ENCODE measurements around the gene TELO2.

Gene TELO2

DNA sequence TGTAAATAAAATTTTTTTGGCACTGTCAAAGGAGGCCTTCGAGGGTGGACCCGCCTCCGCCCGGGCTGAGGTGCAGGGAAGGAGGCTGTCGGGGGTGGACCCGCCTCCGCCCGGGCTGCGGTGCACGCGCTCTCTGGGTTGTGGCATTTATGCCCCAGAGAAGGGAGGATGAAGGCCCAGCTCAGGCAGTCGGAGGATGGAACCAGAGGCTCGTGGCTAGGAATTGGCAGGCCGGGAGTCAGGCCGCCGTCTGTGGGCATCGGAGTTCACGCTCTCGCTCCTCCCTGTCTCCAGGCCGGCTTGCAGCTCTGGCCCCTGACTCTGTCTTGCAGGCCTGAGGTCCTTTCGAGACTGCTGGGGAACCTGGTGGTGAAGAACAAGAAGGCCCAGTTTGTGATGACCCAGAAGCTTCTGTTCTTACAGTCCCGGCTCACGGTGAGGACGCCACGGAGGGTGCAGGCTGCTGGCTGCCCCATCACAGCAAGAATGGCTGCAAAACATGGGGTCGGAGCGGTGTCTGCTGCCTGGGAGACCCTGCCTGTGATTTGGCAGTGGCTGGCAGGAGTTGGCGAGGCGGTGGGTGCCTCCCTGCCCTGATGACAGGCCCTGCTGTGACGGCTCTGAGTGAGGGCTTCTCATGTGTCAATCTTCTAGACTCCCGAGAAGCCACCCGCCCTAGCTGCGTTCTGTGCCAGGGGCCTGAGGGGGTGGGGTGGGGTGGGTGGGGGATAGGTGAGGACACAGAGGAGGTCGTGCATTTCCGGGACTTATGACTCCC lies 5.9 kb downstream of the TELO2 start:
- no peak for DNase-seq (ENCODE audit: low read depth, low spot score)

DNA sequence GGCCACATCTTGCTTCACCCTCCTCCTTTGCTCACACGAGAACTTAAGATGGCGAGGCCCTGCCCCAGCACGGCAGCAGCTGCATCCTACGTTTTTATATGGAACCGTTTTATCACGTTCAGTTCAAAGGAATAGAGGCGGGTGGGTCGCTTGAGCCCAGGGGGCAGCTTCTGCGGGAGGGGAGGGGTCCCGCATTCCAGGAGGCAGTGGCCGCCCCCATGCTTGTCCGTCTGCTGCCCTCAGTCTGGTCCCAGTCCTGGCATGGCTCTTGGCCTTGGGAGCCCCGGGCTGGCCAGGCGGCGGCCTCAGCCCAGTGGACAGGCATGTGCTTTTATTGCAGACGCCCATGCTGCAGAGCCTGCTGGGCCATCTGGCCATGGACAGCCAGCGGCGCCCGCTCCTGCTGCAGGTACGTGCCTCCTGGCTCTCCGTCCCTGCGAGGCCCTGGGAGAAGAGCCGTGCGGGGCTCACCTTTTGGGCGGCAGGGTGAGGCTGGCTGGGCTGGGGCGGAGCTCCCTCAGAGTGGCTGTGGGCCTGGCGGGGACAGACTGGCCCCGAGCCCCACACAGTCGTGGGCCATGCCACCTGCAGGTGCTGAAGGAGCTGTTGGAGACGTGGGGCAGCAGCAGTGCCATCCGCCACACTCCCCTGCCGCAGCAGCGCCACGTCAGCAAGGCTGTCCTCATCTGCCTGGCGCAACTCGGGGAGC lies 6.8 kb downstream of the TELO2 start:
- DNase-seq (ENCODE audit: low read depth, low spot score): no peak

DNA sequence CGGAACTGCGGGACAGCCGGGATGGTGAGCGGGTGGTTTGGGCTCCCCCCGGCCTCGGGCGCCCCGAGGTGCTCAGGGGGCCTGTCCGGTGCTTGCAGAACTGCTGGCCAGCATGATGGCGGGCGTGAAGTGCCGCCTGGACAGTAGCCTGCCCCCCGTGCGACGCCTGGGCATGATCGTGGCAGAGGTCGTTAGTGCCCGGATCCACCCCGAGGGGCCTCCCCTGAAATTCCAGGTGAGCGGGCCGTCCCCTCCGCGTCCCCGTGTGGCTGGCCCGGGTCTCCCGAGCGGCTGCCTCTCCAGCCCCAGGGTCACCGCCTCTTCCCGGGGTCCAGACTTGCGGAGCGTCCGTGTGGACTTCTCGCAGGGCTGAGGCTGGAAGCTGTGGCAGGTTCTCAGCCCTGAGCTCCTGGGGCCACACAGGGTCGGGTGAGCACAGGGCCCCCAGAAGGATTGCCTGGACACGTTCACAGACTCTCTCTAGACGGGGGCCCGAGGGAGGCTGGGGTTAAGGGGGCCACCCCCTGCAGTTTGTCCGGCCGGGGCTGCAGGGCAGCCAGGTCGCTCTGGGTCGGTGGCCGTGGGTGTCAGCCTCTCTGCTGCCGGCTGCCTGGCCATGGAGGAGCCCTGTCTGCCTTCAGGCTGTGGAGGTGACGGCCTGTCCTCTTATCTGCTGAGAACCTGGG lies 7.4 kb downstream of the TELO2 start:
- no peak for DNase-seq (ENCODE audit: low read depth, low spot score)

DNA sequence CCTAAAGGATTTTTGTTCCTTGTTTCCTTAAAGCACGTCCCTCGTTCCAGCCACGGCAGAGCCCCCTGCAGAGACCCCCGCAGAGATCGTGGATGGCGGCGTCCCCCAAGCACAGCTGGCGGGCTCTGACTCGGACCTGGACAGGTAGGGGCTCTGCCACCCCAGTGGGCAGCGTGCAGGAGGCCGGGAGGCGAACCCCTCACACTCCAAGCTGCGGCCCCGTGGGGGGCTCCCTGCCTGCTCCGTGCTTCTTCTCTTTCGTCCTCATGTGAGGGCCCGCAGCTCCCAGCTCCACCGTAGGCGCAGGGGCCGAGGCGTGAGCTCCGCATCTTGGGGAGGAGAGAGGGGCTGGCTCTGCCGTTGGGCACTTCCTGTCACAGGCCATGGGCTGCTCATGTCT lies 8.5 kb downstream of the TELO2 start:
- DNase-seq (ENCODE audit: low read depth, low spot score): no peak

DNA sequence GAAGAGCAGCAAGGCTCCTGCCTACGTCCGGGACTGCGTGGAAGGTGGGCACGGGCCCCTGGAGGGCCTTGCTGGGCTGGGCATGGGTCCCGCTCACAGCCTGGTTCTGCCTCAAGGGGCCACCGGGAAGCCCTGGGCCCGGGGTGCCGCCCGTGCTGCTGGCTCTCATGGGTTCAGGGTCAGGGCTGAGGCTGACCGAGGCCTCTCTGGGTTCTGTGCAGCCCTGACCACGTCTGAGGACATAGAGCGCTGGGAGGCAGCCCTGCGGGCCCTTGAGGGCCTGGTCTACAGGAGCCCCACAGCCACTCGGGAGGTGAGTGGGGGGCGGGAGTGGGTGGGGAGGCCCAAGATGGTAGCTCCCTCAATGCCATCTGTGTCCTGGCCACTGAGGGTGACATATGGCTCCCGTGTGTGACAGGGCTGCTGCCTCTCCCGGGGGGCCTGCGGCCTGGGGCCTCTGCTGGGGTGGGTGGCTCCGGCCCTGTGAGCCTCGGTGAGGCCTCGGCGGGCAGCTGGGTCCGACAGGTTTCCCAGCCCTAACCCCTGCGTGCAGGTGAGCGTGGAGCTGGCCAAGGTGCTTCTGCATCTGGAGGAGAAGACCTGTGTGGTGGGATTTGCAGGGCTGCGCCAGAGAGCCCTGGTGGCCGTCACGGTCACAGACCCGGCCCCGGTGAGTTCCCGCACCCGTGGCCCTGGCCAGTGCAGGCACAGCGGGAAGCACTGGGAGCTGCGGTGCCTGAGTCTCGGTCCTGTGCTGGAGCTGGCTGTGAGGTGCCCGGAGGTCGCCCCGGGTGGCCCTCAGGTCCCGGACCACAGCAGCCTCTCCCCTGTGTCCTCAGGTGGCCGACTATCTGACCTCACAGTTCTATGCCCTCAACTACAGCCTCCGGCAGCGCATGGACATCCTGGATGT lies 9.2 kb downstream of the TELO2 start:
- DNase-seq (ENCODE audit: low read depth, low spot score): no peak

DNA sequence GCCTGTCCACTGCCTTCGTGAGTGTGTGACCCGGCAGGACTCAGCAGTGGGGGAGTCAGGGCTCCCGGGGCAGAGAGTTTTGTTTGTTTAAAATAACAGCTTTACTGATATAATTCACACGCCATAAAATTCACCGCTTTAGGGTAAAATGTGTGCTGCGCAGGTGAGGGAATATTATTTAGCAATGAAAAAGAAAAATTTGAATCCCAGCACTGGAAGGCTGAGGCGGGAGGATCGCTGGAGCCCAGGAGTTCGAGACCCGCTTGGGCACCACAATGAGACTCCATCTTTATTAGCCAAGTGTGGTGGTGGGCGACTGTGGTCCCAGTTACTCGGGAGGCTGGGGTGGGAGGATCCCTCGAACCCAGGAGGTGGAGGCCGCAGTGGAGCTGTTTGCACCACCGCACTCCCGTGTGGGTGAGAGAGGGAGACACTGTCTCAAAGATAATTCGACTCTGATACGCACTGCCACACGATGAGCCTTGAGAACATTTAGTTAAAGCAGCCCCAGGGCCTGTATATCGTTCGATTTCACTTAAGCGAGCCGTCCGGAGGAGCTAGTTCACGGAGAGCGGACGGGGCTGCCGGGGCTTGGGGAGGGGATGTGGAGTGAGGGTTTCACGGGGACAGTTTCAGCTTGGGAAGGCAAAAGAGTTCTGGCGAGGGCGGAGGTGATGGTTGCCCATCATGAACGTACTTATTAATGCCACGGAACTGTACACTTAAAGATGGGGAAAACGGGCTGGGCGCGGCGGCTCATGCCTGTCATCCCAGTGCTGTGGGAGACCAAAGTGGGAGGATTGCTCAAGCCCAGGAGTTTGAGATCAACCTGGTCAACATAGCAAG lies 10.2 kb downstream of the TELO2 start:
- DNase-seq (ENCODE audit: low read depth, low spot score): no peak

DNA sequence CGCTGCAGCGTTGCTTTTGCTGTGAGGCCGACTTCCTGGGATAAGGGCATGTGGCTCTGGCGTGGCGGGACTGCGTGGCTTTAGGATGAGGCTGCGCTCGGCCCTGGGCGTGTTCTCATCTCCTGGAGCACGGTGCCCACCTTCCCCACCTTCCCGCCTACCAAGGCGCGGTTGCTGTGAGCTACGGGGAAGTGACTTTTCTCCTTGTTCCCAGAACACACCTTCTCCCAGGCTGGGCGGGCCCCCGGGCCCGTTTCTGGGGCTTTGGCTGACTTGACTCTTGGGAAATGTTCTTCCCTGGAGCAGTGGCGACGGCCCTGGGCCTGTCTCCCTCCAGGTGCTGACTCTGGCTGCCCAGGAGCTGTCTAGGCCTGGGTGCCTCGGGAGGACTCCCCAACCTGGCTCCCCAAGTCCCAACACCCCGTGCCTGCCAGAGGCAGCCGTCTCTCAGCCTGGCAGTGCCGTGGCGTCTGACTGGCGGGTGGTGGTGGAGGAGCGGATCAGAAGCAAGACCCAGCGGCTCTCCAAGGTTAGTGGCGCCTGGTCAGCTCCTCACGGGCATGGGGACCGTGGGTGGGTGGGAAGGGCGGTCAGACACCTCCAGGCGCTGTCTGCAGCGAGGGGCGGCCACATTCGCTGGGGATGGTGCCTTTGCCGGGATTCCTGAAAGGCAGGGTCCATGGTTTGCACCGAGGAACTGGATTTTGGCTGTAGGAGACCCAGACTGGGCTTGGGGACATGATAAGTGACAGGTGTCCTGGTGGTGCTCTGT lies 12.1 kb downstream of the TELO2 start:
- no peak for DNase-seq (ENCODE audit: low read depth, low spot score)

DNA sequence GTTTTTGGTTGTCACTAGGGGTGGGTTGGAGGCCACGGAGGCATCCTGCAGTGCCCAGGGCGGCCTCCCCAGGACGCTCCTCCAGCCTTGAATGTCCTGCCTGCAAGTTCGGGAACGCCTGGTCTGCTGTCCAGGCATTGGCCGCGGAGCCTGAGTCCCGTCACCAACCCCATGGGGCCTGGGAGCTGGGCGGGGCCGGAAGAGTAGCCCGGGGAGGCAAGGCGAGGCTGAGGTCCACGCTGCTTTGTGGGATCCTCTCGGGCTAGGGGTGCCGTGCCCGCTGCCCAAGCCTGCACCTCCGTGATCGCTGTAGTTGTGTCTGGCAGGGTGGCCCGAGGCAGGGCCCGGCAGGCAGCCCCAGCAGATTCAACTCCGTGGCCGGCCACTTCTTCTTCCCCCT lies 12.8 kb downstream of the TELO2 start:
- DNase-seq (ENCODE audit: low read depth, low spot score): no peak

DNA sequence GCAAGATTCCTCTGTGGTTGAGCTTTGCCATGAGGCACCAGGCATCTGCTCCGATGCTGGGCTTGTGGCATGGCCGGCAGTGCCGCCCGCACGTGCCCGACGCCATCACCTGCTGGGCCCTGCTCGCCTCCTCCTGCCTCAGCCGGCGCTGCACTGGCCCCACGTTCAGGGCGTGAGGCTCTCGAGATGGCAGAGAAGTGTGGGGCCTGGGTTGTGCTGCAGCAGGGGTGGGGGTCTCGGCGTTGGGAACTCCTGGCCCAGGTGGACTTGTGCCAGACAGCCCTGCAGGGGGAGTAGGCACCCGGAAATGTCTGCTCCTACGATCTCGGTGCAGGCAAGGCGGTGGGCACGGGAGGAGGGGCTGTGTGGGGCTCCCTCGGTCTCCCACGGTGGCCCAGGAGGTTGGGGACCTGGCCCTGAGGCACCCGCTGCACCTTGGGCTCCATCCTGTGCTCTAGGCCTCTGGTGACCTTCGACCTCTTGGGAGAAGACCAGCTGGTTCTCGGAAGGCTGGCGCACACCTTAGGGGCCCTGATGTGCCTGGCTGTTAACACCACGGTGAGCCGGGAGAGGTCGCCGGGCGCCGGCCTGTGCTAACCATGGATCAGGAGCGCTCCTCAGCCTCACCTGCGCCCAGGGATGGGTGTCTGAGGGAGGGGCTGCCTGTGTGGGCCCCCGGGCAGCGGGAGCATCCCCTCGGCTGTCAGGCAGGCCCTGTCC lies 13.5 kb downstream of the TELO2 start:
- DNase-seq (ENCODE audit: low read depth, low spot score): no peak

DNA sequence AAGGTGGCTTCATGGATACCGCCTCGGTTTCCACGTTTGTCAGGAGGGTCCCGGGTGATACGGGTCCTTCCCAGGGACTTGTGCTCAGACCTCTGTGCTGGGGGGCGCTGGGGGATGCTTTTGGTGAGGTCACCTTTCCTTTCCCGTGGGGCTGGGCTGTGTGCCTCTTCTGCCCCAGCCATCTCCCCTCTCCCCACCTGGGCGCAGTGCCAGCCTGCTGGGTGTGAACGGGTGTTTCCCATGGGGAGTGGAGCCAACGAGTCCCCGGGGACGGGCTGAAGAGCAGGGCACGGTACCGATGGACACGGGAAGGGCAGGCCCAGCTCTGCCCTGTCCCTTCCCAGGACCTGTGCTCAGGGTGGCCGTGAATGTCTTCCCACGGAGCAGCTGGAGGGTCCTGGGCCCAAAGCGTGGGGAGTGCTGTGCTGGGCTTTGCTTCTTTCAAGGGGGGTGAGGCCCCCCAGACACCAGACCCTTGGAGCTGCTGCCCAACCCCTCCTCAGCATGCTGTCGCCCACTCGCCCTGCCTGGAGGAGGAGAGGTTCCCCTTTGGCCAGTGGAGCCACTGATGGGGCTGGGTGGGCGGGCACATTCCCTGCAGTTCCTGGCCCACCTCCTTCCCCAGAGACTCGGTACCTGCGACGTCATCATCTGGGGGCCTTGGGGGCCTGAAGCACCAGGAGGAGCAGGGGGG lies 15.5 kb downstream of the TELO2 start:
- no peak for DNase-seq (ENCODE audit: low read depth, low spot score)

DNA sequence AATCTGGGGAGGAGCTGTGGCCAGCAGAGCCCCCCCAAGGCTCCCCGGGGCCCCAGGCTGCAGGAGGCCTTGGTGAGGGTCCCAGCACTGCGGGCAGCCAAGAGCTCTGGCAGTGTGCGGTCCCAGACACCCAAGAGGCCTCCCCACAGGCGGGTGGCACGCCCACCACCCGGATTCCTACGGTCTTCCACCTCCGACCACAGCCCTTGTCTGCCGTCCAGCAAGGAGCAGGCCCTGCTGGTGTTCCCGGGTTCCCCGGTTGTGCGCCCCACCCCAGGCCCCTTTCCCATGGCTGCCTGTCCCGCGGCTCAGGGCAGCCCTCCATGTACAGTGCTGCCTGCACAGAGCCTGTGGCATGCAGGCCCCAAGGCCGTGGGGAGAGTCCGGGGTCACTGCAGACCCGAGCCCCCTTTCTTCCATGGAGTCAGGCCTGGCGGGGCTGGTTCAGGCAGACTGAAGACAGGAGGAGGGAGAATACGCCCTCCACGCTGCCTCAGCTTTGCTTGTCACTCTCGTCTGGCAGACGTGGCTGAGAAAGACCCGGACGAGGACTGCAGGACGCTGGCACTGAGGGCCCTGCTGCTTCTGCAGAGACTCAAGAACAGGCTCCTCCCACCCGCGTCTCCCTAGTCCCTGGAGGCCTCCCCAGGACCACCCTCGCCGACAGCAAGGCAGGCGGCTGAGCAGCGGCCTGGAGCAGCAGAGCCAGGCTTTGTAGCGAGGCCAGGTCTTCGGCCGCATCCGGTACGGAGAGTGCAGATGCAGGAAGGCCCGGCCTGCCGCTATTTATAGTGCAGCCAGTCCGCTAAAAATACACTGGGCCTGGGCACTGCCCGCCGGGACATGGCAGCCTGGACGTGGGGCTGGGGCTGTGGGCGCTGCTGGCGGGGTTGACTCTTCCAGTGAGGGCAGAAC lies 16.4 kb downstream of the TELO2 start:
- DNase-seq (ENCODE audit: low read depth, low spot score): no peak

DNA sequence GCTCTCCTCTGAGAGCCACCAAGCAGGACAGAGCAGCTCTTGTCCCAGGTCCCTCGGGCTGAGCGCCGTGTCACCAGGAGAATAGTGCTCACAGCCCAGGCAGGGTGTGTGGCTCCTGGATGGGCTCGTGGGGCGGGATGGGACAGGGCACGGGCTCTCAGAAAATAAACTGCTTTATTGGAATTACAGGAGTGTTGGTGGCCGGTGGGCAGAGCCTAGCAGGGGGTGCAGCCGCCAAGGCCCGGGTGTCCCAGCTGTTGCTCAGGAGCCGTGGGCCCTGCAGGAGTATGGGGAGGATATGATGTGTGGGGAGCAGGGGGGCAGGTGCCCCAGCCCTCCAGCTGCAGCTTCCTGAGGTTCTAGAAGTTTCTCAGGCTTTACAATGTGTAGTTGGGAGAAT lies 17.1 kb downstream of the TELO2 start:
- DNase-seq (ENCODE audit: low read depth, low spot score): no peak

DNA sequence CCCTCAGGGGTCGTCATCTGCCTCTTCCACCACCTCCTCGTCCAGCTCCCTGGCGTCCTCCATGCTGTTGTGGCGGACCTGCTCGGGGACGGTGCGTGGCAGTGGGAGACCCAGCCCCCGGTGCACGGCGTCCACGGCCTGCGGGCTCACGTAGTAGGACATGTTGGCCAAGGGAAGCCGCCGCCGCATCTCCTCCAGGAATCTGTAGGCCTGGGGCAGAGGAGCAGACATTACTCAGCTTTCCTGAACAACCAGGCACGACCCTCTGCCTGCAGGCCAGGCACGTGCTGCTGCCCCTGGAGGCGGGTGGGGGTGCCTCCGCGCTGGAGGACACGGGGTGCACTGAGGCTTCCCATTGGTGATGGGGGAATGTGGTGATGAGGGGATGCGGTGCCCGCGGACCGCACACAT lies 17.8 kb downstream of the TELO2 start:
- no peak for DNase-seq (ENCODE audit: low read depth, low spot score)

DNA sequence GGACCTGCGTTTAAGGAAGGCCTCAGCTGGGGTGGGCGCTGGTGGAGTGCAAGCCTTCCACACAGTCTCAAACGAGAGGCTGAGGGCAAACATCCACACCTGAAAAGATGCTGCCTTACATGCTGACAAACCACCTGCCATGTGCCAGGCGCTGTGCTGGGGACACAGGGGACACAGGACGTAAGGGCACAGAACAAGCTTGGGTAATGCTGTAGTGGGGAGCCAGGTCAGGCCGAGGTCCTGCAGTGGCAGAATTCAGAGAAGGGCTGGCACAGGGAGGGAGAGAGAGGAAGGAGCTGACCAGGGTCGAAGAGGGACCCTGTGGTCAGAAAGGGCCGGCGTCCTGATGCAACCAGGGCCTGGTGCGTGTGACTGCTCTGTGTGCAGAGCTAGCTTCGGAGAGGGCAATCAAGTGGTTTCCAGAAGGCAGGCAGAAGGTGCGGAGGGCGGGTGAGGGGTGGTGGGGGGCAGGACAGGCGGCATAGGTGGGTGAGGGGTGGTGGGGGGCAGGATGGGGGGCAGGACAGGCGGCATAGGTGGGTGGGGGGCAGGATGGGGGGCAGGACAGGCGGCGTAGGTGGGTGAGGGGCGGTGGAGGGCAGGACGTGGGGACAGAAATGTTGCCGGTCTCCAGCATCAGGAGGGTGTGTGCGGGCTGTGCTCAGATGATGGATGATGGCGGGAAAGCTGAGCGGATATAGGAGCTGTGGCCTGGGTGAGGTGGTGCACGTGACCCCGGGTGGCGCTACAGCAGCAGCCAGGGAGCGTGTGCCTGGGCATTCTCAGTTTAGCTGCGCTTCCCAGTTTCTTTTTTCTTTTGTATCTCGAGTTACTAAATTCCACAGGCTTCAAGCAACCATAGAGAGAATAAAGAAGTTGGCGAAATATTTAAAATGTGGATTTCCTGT lies 18.8 kb downstream of the TELO2 start:
- no peak for DNase-seq (ENCODE audit: low read depth, low spot score)

DNA sequence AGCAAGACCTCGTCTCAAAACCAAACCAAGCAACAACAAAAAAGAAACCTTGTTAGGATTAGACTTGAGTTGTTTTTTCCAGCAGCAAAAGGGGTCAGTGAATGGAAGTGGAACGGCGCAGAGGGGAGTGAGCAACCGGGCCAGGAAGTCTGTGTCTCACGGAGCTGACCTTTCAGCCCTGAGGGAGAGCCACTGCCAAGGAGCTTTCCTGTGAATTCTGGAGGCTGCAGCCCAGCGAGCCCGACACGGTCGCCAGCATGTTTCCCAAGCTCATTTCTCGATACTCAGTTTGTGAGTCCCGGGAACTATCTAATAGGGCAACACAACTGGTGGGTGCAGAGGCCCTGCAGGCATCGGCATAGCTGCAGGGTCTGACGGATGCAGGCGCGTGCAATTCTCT lies 19.6 kb downstream of the TELO2 start:
- DNase-seq (ENCODE audit: low read depth, low spot score): no peak

DNA sequence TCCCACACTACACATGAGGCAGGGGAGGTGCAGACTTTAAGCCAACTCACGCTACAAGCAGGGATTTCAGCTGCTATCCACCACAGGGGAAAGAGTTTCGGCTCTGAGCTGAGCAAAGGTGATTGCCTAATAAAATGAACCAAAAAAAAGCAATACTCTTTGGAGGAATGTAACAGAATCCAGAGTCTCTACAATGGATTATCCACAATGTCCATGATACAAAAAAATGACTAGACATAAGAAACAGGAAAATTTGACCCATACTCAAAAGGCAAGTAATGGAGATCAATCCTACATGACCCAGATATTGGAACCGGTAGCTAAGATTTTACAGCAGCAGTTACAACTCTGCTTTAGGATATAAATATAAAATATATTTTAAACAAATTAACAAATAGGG lies 21.3 kb downstream of the TELO2 start:
- no peak for DNase-seq (ENCODE audit: low read depth, low spot score)
